HepG2 (cell line): Measurements from ENCODE around the gene CYBRD1. TPM values are rescaled to one million over a fixed set of nuclear protein-coding genes. Genes with fewer than 3 reads are reported as not detected.

ENCODE experiments used
- ARNT2 ChIP-seq: sonication (generic); formaldehyde crosslinking; IDR thresholded peaks from 2 replicates; pipeline ENCODE4 v1.8.0; 2022; ENCODE audit warnings: mild to moderate bottlenecking, low read depth, missing genetic modification reagents, moderate library complexity
- ATF7-NPFF ChIP-seq: sonication (generic); formaldehyde crosslinking; IDR thresholded peaks from 2 replicates; pipeline ENCODE4 v1.8.1; 2023; ENCODE audit warnings: mild to moderate bottlenecking, low read depth, missing genetic modification reagents, moderate library complexity
- CCDC6 ChIP-seq: sonication (generic); formaldehyde crosslinking; IDR thresholded peaks from 2 replicates; pipeline ENCODE4 v1.8.1; 2022; ENCODE audit warnings: mild to moderate bottlenecking, missing genetic modification reagents, moderate library complexity
- GMEB1 ChIP-seq: sonication (generic); formaldehyde crosslinking; IDR thresholded peaks from 2 replicates; pipeline ENCODE4 v1.5.1; 2020; ENCODE audit warnings: missing genetic modification reagents, mild to moderate bottlenecking, borderline replicate concordance
- KAT7 ChIP-seq: IDR thresholded peaks from 2 replicates; pipeline ENCODE4 v1.6.1; 2018; ENCODE audit warnings: borderline replicate concordance, missing compliant biosample characterization
- MED13 ChIP-seq: sonication (generic); formaldehyde crosslinking; IDR thresholded peaks from 2 replicates; pipeline ENCODE4 v1.5.0; 2020; ENCODE audit warnings: missing genetic modification reagents
- MTA1 ChIP-seq: sonication (generic); formaldehyde crosslinking; IDR thresholded peaks from 2 replicates; pipeline ENCODE4 v1.4.0; 2020; ENCODE audit warnings: missing genetic modification reagents, mild to moderate bottlenecking, borderline replicate concordance
- NAIF1 ChIP-seq: sonication (generic); formaldehyde crosslinking; IDR thresholded peaks from 2 replicates; pipeline ENCODE4 v1.5.0; 2020; ENCODE audit warnings: mild to moderate bottlenecking, missing genetic modification reagents, borderline replicate concordance
- PAF1 ChIP-seq: IDR thresholded peaks from 2 replicates; pipeline ENCODE4 v1.6.1; 2016; ENCODE audit warnings: missing genetic modification reagents, missing compliant biosample characterization
- YEATS4 ChIP-seq: sonication (generic); formaldehyde crosslinking; IDR thresholded peaks from 2 replicates; pipeline ENCODE4 v1.4.0; 2020; ENCODE audit warnings: missing genetic modification reagents, borderline replicate concordance
- ZBTB42 ChIP-seq: sonication (generic); formaldehyde crosslinking; IDR thresholded peaks from 2 replicates; pipeline ENCODE4 v1.5.0; 2020; ENCODE audit warnings: mild to moderate bottlenecking, missing genetic modification reagents
- ZMAT5 ChIP-seq: sonication (generic); formaldehyde crosslinking; IDR thresholded peaks from 2 replicates; pipeline ENCODE4 v1.5.0; 2020; ENCODE audit warnings: mild to moderate bottlenecking, low read depth, missing genetic modification reagents, borderline replicate concordance
- ZNF121 ChIP-seq: sonication (generic); formaldehyde crosslinking; IDR thresholded peaks from 2 replicates; pipeline ENCODE4 v1.5.0; 2020; ENCODE audit warnings: mild to moderate bottlenecking, missing genetic modification reagents
- ZNF143 ChIP-seq: sonication (generic); formaldehyde crosslinking; IDR thresholded peaks from 2 replicates; pipeline ENCODE4 v1.4.0; 2020; ENCODE audit warnings: missing genetic modification reagents
- ZNF263 ChIP-seq: sonication (generic); formaldehyde crosslinking; IDR thresholded peaks from 2 replicates; pipeline ENCODE4 v1.4.0; 2020; ENCODE audit warnings: missing genetic modification reagents
- ZNF343 ChIP-seq: sonication (generic); formaldehyde crosslinking; IDR thresholded peaks from 2 replicates; pipeline ENCODE4 v1.4.0; 2020; ENCODE audit warnings: mild to moderate bottlenecking, missing genetic modification reagents
- ZNF556 ChIP-seq: sonication (generic); formaldehyde crosslinking; IDR thresholded peaks from 2 replicates; pipeline ENCODE4 v1.4.0; 2020; ENCODE audit warnings: mild to moderate bottlenecking, missing genetic modification reagents, borderline replicate concordance
- ZNF672 ChIP-seq: sonication (generic); formaldehyde crosslinking; IDR thresholded peaks from 2 replicates; pipeline ENCODE4 v1.8.1; 2022; ENCODE audit warnings: missing genetic modification reagents
- ZNF709 ChIP-seq: sonication (generic); formaldehyde crosslinking; IDR thresholded peaks from 2 replicates; pipeline ENCODE4 v1.5.0; 2020; ENCODE audit warnings: mild to moderate bottlenecking, missing genetic modification reagents
- ZNF781 ChIP-seq: sonication (generic); formaldehyde crosslinking; IDR thresholded peaks from 2 replicates; pipeline ENCODE4 v1.5.1; 2020; ENCODE audit warnings: borderline replicate concordance, mild to moderate bottlenecking, missing genetic modification reagents; ENCODE audit errors: not compliant biosample characterization
- polyA plus RNA-seq, 8 experiments: library from polyadenylated mRNA; depleted of rRNA in 3 of 8; stranded (reverse) in 7 of 8; unstranded in 1 of 8; fragments of >200 nt; fragmentation: Illumina TruSeq in 4 of 8; extraction: Trizol in 4 of 8; gene quantifications; 2 replicates each; pipeline versions ENCODE4 v1.2.1 to v1.2.3, GENCODE V29; 2011 to 2016; ENCODE audit warnings: low read depth in 4 of 8, missing spikeins in 1 of 8, mixed read lengths in 1 of 8; ENCODE audit not compliant: insufficient read depth in 1 of 8
- total RNA-seq, 5 experiments: library from RNA; depleted of rRNA; stranded (reverse); fragments of >200 nt; fragmentation: Illumina TruSeq; extraction: Trizol; gene quantifications; 2 replicates each; pipeline ENCODE4 v1.2.3, GENCODE V29; 2016; ENCODE audit warnings: low read depth in 1 of 5
- TF ChIP-seq, protein P1 (sequence below): sonication (generic); formaldehyde crosslinking; IDR thresholded peaks from 2 replicates; pipeline ENCODE4 v1.4.0; 2020; ENCODE audit warnings: missing genetic modification reagents
- TF ChIP-seq, protein P2 (sequence below): sonication (generic); formaldehyde crosslinking; IDR thresholded peaks from 2 replicates; pipeline ENCODE4 v1.4.0; 2020; ENCODE audit warnings: missing genetic modification reagents

The CYBRD1 gene
- total and polyA plus RNA-seq, 2 of the 13 experiments (the other 11 are each of a cell fraction or from before 2014, with no cell fraction given), result 0.13 to 0.42 TPM

GRCh38 chr2:171522788-171523087, 464 bp downstream of the CYBRD1 start (continued):
- TF ChIP-seq GMEB1 (CRISPR knock-in tag) (no peak), ZNF263 (CRISPR knock-in tag) (no peak), MTA1 (CRISPR knock-in tag) (peak; percentile 81; the same call in 1 of the 2 replicates), YEATS4 (peak; percentile 38; the same call in 1 of the 2 replicates), ZNF143 (no peak), ZNF709 (CRISPR knock-in tag) (no peak), ZNF343 (CRISPR knock-in tag) (0 out of 2 replicates have a peak, but pooled peaks have one; percentile 33), ZBTB42 (CRISPR knock-in tag) (no peak), KAT7 (CRISPR knock-in tag) (no peak), ZNF781 (no peak), ARNT2 (CRISPR knock-in tag) (peak; percentile 37; the same call in 1 of the 2 replicates), ATF7-NPFF (CRISPR knock-in tag) (0 out of 2 replicates have a peak, but pooled peaks have one; percentile 54), NAIF1 (CRISPR knock-in tag) (no peak), ZMAT5 (CRISPR knock-in tag) (no peak), PAF1 (CRISPR knock-in tag) (no peak), MED13 (no peak), CCDC6 (CRISPR knock-in tag) (0 out of 2 replicates have a peak, but pooled peaks have one; percentile 6), ZNF672 (no peak), ZNF556 (CRISPR knock-in tag) (0 out of 2 replicates have a peak, but pooled peaks have one; percentile 25), ZNF121 (CRISPR knock-in tag) (no peak)
- TF ChIP-seq, protein P1, sequence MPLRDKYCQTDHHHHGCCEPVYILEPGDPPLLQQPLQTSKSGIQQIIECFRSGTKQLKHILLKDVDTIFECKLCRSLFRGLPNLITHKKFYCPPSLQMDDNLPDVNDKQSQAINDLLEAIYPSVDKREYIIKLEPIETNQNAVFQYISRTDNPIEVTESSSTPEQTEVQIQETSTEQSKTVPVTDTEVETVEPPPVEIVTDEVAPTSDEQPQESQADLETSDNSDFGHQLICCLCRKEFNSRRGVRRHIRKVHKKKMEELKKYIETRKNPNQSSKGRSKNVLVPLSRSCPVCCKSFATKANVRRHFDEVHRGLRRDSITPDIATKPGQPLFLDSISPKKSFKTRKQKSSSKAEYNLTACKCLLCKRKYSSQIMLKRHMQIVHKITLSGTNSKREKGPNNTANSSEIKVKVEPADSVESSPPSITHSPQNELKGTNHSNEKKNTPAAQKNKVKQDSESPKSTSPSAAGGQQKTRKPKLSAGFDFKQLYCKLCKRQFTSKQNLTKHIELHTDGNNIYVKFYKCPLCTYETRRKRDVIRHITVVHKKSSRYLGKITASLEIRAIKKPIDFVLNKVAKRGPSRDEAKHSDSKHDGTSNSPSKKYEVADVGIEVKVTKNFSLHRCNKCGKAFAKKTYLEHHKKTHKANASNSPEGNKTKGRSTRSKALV, result peak; percentile 76; the same call in 1 of the 2 replicates
- TF ChIP-seq, protein P2, sequence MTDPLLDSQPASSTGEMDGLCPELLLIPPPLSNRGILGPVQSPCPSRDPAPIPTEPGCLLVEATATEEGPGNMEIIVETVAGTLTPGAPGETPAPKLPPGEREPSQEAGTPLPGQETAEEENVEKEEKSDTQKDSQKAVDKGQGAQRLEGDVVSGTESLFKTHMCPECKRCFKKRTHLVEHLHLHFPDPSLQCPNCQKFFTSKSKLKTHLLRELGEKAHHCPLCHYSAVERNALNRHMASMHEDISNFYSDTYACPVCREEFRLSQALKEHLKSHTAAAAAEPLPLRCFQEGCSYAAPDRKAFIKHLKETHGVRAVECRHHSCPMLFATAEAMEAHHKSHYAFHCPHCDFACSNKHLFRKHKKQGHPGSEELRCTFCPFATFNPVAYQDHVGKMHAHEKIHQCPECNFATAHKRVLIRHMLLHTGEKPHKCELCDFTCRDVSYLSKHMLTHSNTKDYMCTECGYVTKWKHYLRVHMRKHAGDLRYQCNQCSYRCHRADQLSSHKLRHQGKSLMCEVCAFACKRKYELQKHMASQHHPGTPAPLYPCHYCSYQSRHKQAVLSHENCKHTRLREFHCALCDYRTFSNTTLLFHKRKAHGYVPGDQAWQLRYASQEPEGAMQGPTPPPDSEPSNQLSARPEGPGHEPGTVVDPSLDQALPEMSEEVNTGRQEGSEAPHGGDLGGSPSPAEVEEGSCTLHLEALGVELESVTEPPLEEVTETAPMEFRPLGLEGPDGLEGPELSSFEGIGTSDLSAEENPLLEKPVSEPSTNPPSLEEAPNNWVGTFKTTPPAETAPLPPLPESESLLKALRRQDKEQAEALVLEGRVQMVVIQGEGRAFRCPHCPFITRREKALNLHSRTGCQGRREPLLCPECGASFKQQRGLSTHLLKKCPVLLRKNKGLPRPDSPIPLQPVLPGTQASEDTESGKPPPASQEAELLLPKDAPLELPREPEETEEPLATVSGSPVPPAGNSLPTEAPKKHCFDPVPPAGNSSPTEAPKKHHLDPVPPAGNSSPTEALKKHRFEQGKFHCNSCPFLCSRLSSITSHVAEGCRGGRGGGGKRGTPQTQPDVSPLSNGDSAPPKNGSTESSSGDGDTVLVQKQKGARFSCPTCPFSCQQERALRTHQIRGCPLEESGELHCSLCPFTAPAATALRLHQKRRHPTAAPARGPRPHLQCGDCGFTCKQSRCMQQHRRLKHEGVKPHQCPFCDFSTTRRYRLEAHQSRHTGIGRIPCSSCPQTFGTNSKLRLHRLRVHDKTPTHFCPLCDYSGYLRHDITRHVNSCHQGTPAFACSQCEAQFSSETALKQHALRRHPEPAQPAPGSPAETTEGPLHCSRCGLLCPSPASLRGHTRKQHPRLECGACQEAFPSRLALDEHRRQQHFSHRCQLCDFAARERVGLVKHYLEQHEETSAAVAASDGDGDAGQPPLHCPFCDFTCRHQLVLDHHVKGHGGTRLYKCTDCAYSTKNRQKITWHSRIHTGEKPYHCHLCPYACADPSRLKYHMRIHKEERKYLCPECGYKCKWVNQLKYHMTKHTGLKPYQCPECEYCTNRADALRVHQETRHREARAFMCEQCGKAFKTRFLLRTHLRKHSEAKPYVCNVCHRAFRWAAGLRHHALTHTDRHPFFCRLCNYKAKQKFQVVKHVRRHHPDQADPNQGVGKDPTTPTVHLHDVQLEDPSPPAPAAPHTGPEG (CRISPR knock-in tag), result no peak
